C4-2B (cell line): ENCODE measurements around the gene PELI2.

Experiments
- H3K27ac ChIP-seq: fragments of 450-650 bp; 2 replicates; pipeline ENCODE4 v1.5.1; 2017
- CTCF ChIP-seq: fragments of 450-650 bp; conservative IDR thresholded peaks from 2 replicates; pipeline ENCODE4 v1.5.1; 2017; ENCODE audit warnings: mild to moderate bottlenecking
- ZFX ChIP-seq: fragments of 450-650 bp; IDR thresholded peaks from 2 replicates; pipeline ENCODE4 v1.6.1; 2017

Gene PELI2

GRCh38 chr14:56318393-56319115, 200.3 kb downstream of the PELI2 start:
- TF ChIP-seq CTCF (no peak), ZFX (no peak)
- no peak overlapping the region for H3K27ac ChIP-seq

GRCh38 chr14:56321861-56322260, 203.7 kb downstream of the PELI2 start:
- no peak overlapping the region for H3K27ac ChIP-seq
- TF ChIP-seq ZFX (no peak), CTCF (no peak)

- no peak for TF ChIP-seq CTCF
- TF ChIP-seq ZFX, result no peak
- H3K27ac ChIP-seq, result no peak overlapping the region
Measured at GRCh38 chr14:56322531-56322930, 204.3 kb downstream of the PELI2 start.

- no peak overlapping the region for H3K27ac ChIP-seq
- TF ChIP-seq CTCF (no peak), ZFX (no peak)
Measured at GRCh38 chr14:56324454-56324853, 206.2 kb downstream of the PELI2 start.

- TF ChIP-seq CTCF (no peak), ZFX (no peak)
- no peak overlapping the region for H3K27ac ChIP-seq
Measured at GRCh38 chr14:56324856-56325699, 206.9 kb downstream of the PELI2 start.

GRCh38 chr14:56328021-56328420, 209.8 kb downstream of the PELI2 start:
- TF ChIP-seq ZFX, result no peak
- no peak for TF ChIP-seq CTCF
- no peak overlapping the region for H3K27ac ChIP-seq

GRCh38 chr14:56331592-56332216, 213.5 kb downstream of the PELI2 start:
- TF ChIP-seq CTCF, result no peak
- no peak for TF ChIP-seq ZFX

More at GRCh38 chr14:56331592-56332216, 213.5 kb downstream of the PELI2 start:
- no peak overlapping the region for H3K27ac ChIP-seq
